Measurements from ENCODE around the gene SLC2A2. TPM values are rescaled to one million over a fixed set of nuclear protein-coding genes. Genes with fewer than 3 reads are reported as not detected.
A peak's percentile ranks its signal among the peaks of the same experiment; 100 is the strongest.

The SLC2A2 gene
- total RNA-seq, result 22.4 TPM

- DNase-seq (ENCODE audit: low spot score), result peak; percentile 89
These were observed at the start of gene SLC2A2 for GRCh38 chr3:171026597-171027293. Gene SLC2A2 (minus strand): TSS chr3:171026720. CDS start chr3:171026670, 50 bp downstream.

- no peak for DNase-seq (ENCODE audit: low spot score)
These were observed 45.9 kb upstream of the SLC2A2 start for GRCh38 chr3:171072432-171072831.

GRCh38 chr3:171068658-171069057 is 42.1 kb upstream of the SLC2A2 start:
- DNase-seq (ENCODE audit: low spot score), result no peak

DNA sequence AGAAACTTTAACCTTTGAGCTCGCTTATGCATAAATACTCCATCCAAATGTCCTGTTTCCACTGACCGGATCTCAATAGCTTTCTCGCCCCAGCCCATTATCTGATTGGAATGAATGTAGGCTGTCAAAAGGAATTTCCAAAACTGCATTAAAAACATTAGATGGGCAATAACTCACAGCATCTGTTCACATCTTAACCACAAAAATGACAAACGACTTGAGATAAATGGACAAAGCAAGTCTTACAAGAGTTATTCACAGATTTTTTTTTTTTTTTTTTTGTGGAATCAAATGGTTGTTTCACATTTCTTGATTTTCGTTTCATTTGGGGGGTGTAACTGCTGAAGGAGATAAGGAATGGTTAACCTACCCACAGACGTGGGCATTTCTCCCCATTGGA is 39.7 kb upstream of the SLC2A2 start:
- DNase-seq (ENCODE audit: low spot score), result no peak

- no peak for DNase-seq (ENCODE audit: low spot score)
These were observed 39.2 kb upstream of the SLC2A2 start for GRCh38 chr3:171065732-171066131.

GRCh38 chr3:171064461-171064860 is 37.9 kb upstream of the SLC2A2 start:
- DNase-seq (ENCODE audit: low spot score), result no peak

DNA sequence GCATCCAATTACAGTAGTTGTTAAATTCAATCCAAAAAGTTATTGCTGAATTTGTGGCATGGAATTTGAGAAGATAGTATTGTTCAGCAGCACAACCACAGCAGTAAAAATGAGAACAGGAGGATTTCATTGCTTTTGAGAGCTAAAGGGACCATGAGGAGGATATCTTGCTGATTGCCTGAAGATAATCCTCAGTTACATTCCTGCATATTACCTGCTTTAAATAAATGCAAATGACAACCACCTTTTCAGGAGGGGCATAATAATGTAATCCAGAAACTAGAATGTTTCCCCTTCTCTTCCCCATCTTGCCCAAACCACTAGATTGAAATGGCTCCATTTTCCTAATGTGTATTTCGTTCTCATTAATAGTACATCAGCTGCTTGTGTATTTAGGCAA is 35.2 kb upstream of the SLC2A2 start:
- DNase-seq (ENCODE audit: low spot score), result no peak

DNA sequence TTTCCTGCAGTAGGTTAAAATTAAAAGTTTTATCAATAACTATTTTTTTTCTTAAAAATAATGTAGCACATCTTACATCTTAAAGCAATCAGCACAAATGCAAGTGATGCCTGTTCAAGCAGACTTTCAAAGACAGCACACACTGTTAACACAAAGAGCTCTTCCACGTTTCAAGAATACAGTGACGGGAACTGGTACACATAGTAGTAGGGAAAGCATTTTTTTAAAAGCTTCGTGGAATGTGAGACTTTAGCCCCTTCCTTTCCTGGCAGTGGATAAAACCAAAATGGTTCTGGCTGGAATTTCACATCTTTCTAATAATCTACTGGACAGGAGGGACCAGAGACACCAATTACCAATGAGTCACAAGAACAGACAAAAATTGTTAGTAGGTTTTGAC is 33.5 kb upstream of the SLC2A2 start:
- no peak for DNase-seq (ENCODE audit: low spot score)

DNA sequence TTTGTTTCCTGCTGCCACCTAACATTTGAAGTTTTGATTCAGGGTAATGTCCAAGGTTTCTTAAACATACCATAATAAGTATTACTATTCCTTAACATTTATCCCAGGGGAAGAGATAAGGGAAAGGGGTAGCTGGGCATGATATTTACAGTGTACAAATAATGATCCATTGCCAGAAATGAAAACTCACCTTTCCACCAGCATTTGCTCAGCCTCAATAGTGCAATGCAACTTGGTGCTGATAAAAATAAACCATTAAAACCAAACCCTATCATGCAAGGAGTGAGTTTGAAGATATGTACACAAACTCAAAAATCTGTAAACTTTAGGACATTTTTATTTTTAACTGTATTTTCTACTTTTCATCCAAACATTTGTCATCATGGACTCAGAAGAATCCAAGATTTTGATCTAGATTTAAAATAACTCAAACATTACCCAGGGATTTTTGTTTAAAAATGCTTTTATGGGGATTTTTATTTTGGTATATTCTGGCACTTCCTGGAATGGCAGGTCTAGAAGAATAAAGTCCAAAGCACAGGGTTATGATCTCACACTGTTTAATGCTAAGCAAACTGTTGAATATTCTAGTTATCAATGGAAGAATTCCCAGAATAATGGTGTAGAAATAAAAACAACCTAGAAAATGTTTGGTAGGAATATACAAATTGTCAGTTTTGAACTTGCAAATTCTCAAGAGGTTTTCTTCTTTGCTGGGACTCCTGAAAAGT is 32.5 kb upstream of the SLC2A2 start:
- DNase-seq (ENCODE audit: low spot score), result no peak

DNA sequence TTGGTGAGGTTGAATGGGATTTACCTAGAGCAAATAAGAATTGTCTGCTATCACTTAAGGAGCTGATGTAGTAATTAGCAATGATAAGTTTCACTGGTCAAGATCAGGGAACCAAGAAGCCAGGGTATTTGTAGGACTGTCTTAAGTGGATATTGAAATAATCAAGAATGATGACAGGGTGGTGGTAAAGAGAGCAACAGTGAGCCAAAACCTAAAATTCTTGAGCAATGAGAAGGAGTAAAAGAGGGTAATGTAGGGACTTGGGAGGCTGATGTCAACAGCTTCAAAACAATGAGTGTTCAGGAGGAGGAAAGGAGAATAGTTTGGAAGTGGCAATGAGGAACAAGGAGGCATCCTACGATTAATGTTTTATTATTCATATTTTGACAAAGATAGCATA is 31.5 kb upstream of the SLC2A2 start:
- DNase-seq (ENCODE audit: low spot score), result no peak

DNA sequence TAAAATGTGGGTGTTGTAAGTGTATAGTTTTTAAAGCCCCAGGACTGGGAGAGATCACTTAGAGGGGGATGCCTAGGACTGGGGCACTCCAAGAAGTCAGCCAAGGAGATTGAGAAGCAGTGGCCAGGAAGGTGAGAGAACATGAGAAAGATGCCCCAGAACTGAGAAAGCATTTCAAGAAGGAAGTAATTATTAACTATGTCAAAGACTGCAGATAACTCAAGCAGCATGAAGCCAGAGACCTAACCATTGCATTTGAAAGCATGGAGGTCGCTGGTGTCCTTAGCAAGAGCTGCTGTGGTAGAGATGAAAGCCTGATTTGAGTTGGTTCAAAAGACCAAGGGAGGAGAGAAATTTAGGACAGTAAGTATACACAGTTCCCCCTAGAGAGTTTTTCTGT is 30.6 kb upstream of the SLC2A2 start:
- no peak for DNase-seq (ENCODE audit: low spot score)

GRCh38 chr3:171056528-171056927 is 30.0 kb upstream of the SLC2A2 start:
- no peak for DNase-seq (ENCODE audit: low spot score)

- DNase-seq (ENCODE audit: low spot score), result no peak
These were observed 29.0 kb upstream of the SLC2A2 start for GRCh38 chr3:171055336-171056178.

DNA sequence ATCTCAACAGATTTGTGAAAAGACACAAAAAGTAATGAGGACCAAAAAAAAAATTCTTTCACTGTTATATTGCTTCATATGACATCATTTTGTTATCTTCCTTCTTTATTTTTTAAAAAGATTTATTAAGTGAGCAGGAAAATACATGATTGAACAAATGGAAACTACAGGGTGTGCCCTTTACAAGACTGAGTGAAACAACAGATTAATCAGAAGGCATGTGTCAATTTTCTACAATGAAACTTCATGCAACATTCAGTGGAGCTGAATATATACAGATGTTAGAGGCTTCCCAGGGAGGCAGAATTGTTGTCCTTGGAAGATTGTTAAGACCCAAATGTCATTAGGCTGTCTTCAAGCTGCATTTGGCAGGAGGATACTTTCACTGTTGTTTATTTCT is 28.4 kb upstream of the SLC2A2 start:
- no peak for DNase-seq (ENCODE audit: low spot score)

GRCh38 chr3:171054231-171054630 is 27.7 kb upstream of the SLC2A2 start:
- no peak for DNase-seq (ENCODE audit: low spot score)

GRCh38 chr3:171049861-171050444 is 23.4 kb upstream of the SLC2A2 start:
- peak; percentile 20 for DNase-seq (ENCODE audit: low spot score)

DNA sequence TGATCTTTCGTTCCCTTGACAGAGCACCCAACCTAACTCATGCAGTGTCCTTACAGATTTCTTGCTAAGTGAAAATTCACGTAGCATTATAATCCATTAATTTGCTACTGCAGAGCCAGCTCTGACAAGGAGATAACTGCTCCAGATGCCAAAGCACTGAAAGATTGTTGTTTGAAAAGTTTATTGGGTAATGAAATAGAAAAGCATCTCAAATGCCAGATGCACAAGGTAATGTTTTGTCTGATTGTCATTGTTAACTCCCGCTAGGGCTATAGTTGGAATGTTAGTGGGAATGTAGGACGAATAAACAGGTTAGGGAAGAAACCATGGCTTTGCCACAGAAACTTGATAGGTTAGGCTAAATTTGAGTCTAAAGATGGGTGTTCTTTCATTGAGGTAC is 20.2 kb upstream of the SLC2A2 start:
- DNase-seq (ENCODE audit: low spot score), result no peak

DNA sequence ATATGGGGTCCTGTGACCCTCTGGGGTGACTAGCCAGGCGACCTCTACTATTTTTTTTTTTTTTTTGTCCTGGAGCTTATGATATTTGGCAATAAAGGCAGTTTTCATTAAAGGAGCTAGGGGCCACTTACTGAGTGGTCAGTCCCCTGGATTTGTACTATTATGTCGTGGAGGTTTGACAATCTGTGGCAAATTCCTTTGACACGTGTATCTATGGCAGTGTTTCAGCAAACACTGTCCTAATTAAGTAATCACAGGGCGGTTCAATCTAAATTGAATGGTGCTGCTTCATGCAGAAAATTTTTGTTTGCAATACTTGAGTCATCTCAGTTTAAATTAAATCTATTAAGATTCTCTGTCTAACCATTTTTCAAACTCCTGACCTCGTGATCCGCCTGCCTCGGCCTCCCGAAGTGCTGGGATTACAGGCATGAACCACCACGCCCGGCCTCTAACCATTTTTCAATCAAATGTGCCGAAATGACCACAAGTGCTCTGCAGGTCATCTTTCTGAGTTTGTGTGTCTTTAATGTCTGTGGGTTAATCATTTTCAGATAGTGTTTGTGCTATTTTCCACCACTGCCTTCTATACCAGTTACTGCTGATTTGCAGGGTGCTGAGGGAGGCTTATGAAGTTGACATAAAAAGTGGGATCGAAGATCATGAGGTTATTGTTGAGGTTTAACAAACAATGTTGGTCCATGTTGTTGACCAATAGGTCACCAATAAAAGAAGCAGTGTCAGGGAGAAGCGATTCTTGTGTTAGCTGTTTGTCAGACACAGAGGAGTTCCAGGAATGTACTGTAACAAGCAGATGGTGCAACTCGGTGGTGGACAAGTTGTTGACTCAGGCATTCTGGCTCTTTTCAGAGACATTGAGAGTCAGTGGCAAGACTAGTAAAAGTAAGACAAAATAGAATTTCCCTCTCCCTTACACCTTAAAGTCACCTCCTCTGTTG is 18.6 kb upstream of the SLC2A2 start:
- peak; percentile 31 for DNase-seq (ENCODE audit: low spot score)

DNA sequence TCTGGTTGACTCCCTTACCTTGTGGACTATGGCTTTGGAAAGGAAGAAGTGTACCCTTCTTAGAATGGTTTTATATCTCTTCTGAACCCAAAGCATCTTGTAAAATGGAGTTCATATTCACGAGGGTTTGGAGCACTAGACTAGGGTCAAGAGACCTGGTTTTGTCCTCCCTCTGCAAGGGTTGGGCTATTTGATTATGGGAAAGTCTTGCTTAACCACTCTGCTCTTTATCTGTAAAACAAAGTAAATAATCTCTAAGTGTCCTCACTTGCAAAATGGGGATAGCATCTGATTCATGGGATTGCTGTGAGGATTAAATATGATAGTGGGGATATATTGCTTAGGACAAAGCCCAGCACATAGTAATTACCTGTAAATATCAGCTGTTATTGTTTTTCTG is 17.9 kb upstream of the SLC2A2 start:
- DNase-seq (ENCODE audit: low spot score), result no peak

- no peak for DNase-seq (ENCODE audit: low spot score)
These were observed 13.2 kb upstream of the SLC2A2 start for GRCh38 chr3:171039674-171040073.

GRCh38 chr3:171038342-171038741 is 11.8 kb upstream of the SLC2A2 start:
- DNase-seq (ENCODE audit: low spot score), result no peak

Data from mucosa of gallbladder (tissue), 1 donor.